BLaER1 treated with 17β-estradiol and CSF1 and Interleukin-3, amounts not matched to agents 10 nM and 100 nM (cell line): ENCODE data around the gene RNF114.

ENCODE experiments used
- H3K27ac ChIP-seq, 11 experiments: shearing (Covaris generic); formaldehyde crosslinking; 2 replicates each; pipeline ENCODE4 v1.8.1; 2022
- H3K27me3 ChIP-seq, 11 experiments: shearing (Covaris generic); formaldehyde crosslinking; 2 replicates each; pipeline ENCODE4 v1.8.1; 2022
- H3K36me3 ChIP-seq, 11 experiments: shearing (Covaris generic); formaldehyde crosslinking; 2 replicates each; pipeline ENCODE4 v1.8.1; 2022
- H3K4me1 ChIP-seq, 10 experiments: shearing (Covaris generic); formaldehyde crosslinking; 2 replicates each; pipeline ENCODE4 v1.8.1; 2022
- H3K4me2 ChIP-seq, 11 experiments: shearing (Covaris generic); formaldehyde crosslinking; 2 replicates each; pipeline ENCODE4 v1.8.1; 2022
- H3K4me3 ChIP-seq, 10 experiments: shearing (Covaris generic); formaldehyde crosslinking; 2 replicates each; pipeline ENCODE4 v1.8.1; 2022
- H3K9ac ChIP-seq, 11 experiments: shearing (Covaris generic); formaldehyde crosslinking; 2 replicates each; pipeline ENCODE4 v1.8.1; 2022
- H3K9me3 ChIP-seq, 11 experiments: shearing (Covaris generic); formaldehyde crosslinking; replicated peaks in 1 of 11; 2 replicates each; pipeline ENCODE4 v1.8.1; 2022
- H4K20me1 ChIP-seq, 11 experiments: shearing (Covaris generic); formaldehyde crosslinking; 2 replicates each; pipeline ENCODE4 v1.8.1; 2022
- Cebpa-rat ChIP-seq, 11 experiments: shearing (Covaris generic); IDR thresholded peaks; 2 replicates each; pipeline ENCODE4 v1.8.1; 2022

Gene RNF114, protein sequence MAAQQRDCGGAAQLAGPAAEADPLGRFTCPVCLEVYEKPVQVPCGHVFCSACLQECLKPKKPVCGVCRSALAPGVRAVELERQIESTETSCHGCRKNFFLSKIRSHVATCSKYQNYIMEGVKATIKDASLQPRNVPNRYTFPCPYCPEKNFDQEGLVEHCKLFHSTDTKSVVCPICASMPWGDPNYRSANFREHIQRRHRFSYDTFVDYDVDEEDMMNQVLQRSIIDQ

DNA sequence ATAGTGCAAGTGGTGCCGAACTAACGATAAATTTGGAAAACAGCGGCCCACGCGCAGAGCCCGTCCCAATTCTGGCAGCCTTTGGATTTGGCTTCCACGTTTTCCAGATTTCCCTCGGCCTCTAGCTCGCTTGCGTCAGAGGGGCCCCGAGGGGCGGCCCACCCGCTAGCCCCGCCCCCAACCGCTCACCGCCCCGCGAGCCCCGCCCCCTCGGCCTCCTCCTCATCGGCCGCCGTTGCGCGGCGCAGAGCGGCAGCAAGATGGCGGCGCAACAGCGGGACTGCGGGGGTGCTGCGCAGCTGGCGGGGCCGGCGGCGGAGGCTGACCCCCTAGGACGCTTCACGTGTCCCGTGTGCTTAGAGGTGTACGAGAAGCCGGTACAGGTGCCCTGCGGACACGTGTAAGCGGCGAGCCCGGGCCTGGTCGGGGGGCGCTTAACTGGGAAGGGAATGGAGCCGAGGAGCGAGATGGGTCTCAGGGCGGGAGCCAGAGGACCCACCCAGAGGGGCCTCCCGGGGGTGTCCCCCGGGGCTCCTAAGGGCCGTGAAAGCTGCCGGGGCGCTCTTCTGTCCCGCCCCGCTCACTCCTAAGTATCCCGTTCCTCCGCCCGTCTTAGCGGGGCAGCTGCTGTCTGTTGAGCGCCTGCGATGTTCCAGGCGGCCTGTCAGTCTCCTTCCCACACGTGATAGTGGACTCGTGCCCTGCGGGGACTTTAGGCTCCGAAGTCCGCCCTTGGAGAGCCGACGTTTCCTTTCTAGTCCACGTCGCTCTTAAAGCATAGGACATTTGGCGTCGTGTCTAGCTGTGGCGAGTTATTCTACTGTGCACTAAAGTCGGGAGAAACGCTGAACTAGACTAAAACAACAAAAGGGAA is at the start of gene RNF114:
TSS of gene RNF114 (plus strand) at position 245 of the 874 bp plus-strand sequence. CDS start at position 261, 16 bp downstream.
- H3K9ac ChIP-seq, result peak within 1 kb of the TSS; percentile 93 to 99 (median 98)
- peaks cover 23 to 34% (median 29%) of the 10 kb centered on the region in 11 experiments for H3K36me3 ChIP-seq
- no peaks in the 10 kb centered on the region for H3K27me3 ChIP-seq
- H3K4me2 ChIP-seq, result peak within 1 kb of the TSS; percentile 96 to 100 (median 99)
- TF ChIP-seq Cebpa-rat (IDR thresholded peaks at IDR 0.05), result peak in 1 of 11 experiments; percentile 41; a peak in 1 of 22 replicates
- peaks cover 0 to 7% (median 0%) of the 10 kb centered on the region in 11 experiments; a peak in 3 of 22 replicates for H3K9me3 ChIP-seq
- H3K4me3 ChIP-seq, result peak within 1 kb of the TSS; percentile 72 to 100 (median 99)
- H3K27ac ChIP-seq, result peak within 1 kb of the TSS; percentile 85 to 99 (median 97)
- H3K4me1 ChIP-seq, result peaks cover 47 to 64% (median 58%) of the 10 kb centered on the region in 10 experiments
- peaks cover 43 to 51% (median 47%) of the 10 kb centered on the region in 11 experiments for H4K20me1 ChIP-seq

DNA sequence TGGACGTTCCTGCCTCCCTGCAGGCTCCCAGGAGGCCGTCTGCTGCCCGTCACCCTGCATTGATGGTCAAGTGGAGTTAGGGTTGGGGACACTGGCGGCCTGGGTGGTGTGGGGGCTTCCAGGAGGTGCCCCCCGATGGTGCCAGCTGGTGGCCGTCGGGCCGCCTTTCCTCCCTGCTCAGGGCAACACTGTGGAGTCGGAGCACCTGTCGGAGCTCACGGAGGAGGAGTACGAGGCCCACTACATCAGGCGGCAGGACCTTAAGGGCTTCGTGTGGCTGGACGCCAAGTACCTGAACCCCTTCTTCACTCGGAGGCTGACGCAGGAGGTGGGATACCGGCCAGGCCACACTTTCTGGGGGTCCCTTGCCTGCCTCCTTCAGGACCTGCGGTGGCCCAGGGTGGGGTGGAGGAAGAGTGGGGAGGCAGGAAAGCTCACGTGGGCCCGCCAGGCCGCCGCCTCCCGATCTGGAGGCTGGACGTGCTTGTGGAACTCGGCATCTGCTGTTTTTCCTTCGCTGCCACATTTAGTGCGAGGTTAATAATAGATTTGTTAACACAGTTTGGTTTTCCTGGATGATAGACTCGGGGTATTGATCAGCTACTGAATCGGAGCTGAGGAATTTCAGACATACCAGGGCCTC is 49.5 kb upstream of the RNF114 start:
- H3K4me2 ChIP-seq, result peak overlapping the region; percentile 68 to 92 (median 81)
- H3K36me3 ChIP-seq, result peaks cover 20 to 40% (median 35%) of the 10 kb centered on the region in 11 experiments
- peaks cover 0 to 22% (median 0%) of the 10 kb centered on the region in 11 experiments; a peak in 5 of 22 replicates for H4K20me1 ChIP-seq
- H3K27ac ChIP-seq, result peak overlapping the region in 10 of 11 experiments; percentile 7 to 88 (median 80); a peak in 19 of 22 replicates
- no peaks in the 10 kb centered on the region for H3K27me3 ChIP-seq
- H3K9me3 ChIP-seq, result no peaks in the 10 kb centered on the region
- TF ChIP-seq Cebpa-rat (IDR thresholded peaks at IDR 0.05), result no peak
- H3K4me3 ChIP-seq, result peak overlapping the region in 2 of 10 experiments; percentile 0 to 32; a peak in 1 of 20 replicates
- H3K4me1 ChIP-seq, result peaks cover 54 to 75% (median 70%) of the 10 kb centered on the region in 10 experiments
- peak overlapping the region; percentile 33 to 81 (median 71); a peak in 21 of 22 replicates for H3K9ac ChIP-seq

DNA sequence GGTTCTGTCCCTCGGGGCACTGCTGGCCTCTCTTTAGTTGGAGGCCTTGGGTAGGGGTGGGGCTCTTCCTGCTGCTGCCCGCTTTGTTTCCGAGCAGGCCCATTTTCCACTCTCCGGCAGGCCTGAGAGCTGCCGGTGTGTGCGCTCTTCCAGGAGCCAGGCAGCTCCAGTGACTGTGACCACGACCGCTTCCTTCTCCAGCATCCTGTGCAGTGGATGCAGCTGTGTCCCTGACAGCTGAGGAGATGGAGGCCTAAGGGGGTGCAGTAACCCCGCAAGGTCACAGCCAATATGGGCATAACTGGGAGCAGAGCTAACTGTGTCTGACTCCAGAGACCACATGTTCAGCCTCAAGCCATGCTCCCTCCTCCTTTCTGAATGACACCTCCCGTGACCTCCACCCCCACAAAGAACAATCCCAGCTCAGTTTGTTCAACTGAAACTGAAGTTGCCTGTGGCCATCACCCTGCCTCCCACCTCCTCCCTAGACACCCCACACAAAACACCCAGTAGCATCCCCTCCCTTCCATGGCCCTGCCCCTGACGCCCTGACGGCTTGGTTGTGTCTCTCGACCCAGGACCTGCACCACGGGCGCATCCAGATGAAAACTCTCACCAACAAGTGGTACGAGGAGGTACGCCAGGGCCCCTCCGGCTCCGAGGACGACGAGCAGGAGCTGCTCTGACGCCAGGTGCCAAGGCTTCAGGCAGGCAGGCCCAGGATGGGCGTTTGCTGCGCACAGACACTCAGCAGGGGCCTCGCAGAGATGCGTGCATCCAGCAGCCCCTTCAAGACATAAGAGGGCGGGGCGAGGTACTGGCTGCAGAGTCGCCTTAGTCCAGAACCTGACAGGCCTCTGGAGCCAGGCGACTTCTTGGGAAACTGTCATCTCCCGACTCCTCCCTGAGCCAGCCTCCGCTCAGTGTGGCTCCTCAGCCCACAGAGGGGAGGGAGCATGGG is 48.7 kb upstream of the RNF114 start:
- Histone ChIP-seq H3K27me3 (no peaks in the 10 kb centered on the region), H4K20me1 (peaks cover 0 to 21% (median 0%) of the 10 kb centered on the region in 11 experiments; a peak in 5 of 22 replicates), H3K27ac (peak overlapping the region in 10 of 11 experiments; percentile 7 to 88 (median 80); a peak in 19 of 22 replicates), H3K36me3 (peaks cover 20 to 32% (median 27%) of the 10 kb centered on the region in 11 experiments), H3K4me1 (peaks cover 63 to 84% (median 79%) of the 10 kb centered on the region in 10 experiments), H3K4me3 (peak overlapping the region in 3 of 10 experiments; percentile 0 to 32 (median 22); a peak in 4 of 20 replicates), H3K4me2 (peak overlapping the region; percentile 68 to 92 (median 81)), H3K9ac (peak overlapping the region; percentile 33 to 81 (median 71); a peak in 21 of 22 replicates), H3K9me3 (no peaks in the 10 kb centered on the region)
- no peak for TF ChIP-seq Cebpa-rat (IDR thresholded peaks at IDR 0.05)

DNA sequence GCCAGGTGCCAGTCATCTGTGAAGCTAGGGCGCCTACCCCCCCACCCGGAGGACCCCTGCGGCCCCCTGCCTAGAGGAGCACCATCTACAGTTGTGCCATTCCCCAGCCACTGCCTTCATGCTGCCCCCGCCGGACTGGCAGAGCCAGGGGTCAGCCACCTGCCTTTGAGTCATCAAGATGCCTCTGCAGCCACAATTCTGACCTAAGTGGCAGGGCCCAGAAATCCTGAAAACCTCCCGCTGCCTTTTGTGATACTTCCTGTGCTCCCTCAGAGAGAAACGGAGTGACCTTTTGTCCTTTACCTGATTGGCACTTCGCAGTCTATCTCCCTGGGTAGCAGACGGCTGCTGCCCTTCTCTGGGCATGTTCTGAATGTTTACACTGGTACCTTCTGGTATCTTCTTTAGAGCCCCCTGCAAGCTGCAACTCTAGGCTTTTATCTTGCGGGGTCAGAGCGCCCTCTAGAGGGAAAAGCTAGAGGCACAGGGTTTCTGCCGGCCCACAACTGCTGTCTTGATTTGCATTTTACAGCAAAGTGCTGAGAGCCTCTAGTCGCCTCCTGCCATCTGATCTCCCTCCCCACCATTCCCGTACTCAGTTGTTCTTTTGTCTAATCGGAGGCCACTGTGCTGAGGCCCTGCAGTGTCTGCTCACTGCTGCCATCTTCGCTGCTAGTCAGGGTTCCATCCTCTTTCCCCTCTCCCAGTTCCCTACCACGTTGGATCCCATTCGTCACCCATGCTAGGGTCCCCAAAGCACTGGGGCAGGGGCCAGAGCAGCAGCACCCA is 47.8 kb upstream of the RNF114 start:
- Histone ChIP-seq H4K20me1 (peaks cover 0 to 21% (median 0%) of the 10 kb centered on the region in 11 experiments; a peak in 5 of 22 replicates), H3K4me2 (peak overlapping the region; percentile 73 to 92 (median 81)), H3K27me3 (no peaks in the 10 kb centered on the region), H3K9ac (peak overlapping the region in 9 of 11 experiments; percentile 30 to 81 (median 74); a peak in 19 of 22 replicates), H3K4me1 (peaks cover 72 to 92% (median 88%) of the 10 kb centered on the region in 10 experiments), H3K9me3 (no peaks in the 10 kb centered on the region), H3K27ac (peak overlapping the region in 9 of 11 experiments; percentile 52 to 88 (median 80); a peak in 17 of 22 replicates), H3K4me3 (no peak overlapping the region; a peak in 1 of 20 replicates), H3K36me3 (peaks cover 16 to 28% (median 22%) of the 10 kb centered on the region in 11 experiments)
- TF ChIP-seq Cebpa-rat (IDR thresholded peaks at IDR 0.05), result no peak

DNA sequence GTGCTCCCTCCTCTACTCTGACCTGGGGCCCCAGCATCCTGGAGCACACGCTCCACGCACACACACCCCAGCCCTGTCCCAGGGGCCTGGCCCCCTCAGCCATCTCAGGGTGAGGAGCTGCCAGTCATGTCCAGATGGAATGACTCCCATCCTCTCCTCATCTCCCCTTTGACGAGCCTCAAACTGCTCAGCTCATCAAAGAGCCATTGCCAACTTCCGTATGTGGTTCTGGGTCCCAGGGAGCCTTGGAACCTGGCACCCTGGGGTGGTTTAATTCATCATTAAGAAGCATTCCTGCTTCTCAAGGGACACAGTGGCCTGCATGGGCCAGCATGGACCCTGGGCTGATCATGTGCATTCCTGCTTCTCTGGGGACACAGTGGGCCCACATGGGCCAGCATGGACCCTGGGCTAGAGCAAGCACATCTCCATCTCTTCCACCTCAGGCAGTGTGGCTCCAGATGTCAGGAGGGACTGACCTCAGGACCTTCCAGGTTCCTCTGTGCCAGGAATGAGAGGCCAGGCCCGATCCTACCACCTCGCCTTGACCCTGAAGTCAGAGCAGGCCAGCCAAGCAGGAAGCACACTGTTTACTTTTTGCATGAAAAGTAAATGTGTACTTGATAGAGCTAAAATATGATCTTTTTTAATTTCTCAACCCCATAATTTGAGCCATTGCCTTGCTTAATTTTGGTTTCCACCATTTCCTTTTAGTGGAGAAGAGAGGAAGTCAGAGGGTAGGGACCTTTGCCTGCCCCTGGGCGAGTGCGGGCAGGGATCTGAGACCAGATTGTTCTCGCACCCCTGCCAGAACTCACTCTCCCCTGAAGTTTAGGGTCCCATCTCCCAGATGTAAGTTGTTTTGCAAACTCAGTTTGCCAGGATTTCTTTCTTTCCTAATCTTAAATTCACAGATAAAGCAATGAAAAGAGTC is 46.9 kb upstream of the RNF114 start:
- 0 out of 22 replicates have a peak, but pooled peaks of 1 of the 11 experiments have one; percentile 21 for TF ChIP-seq Cebpa-rat (IDR thresholded peaks at IDR 0.05)
- Histone ChIP-seq H3K9ac (peak overlapping the region in 10 of 11 experiments; percentile 16 to 81 (median 67); a peak in 19 of 22 replicates), H3K4me1 (peaks cover 80 to 100% (median 93%) of the 10 kb centered on the region in 10 experiments), H3K9me3 (no peaks in the 10 kb centered on the region), H3K27me3 (no peaks in the 10 kb centered on the region), H3K4me2 (peak overlapping the region; percentile 73 to 92 (median 81)), H4K20me1 (peaks cover 0 to 21% (median 0%) of the 10 kb centered on the region in 11 experiments; a peak in 5 of 22 replicates), H3K36me3 (peaks cover 9 to 22% (median 15%) of the 10 kb centered on the region in 11 experiments; a peak in 17 of 22 replicates), H3K27ac (peak overlapping the region in 9 of 11 experiments; percentile 52 to 88 (median 79); a peak in 18 of 22 replicates), H3K4me3 (peak overlapping the region in 2 of 10 experiments; percentile 1 to 18; a peak in 2 of 20 replicates)

DNA sequence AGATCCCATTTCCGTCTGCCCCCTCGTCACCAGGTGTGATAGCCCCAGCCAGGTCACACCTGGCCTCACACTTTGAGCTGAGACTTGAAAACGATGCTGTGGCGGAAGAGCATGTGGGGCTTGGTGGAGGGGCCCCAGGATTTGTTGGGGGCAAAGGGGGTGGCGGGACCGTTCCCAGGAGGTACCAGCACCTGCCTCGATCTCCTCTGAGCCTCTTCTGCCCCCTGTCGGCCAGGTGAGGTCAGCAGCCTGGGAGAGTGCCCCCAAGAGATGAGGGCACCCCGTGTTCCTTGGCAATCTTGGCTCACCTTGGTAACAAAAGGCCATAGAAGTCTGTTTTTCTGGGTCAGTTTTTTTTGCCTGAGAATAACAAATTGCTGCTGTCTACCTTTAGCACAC is 46.3 kb upstream of the RNF114 start:
- Histone ChIP-seq H3K36me3 (peaks cover 2 to 16% (median 8%) of the 10 kb centered on the region in 11 experiments; a peak in 14 of 22 replicates), H3K9ac (peak overlapping the region in 9 of 11 experiments; percentile 30 to 81 (median 70); a peak in 16 of 22 replicates)
- TF ChIP-seq Cebpa-rat (IDR thresholded peaks at IDR 0.05), result no peak

More for the DNA sequence above, 46.3 kb upstream of the RNF114 start:
- H3K9me3 ChIP-seq, result no peaks in the 10 kb centered on the region
- peaks cover 83 to 95% (median 87%) of the 10 kb centered on the region in 10 experiments for H3K4me1 ChIP-seq
- peaks cover 0 to 21% (median 0%) of the 10 kb centered on the region in 11 experiments; a peak in 5 of 22 replicates for H4K20me1 ChIP-seq
- peak overlapping the region; percentile 73 to 92 (median 81) for H3K4me2 ChIP-seq
- peak overlapping the region in 9 of 11 experiments; percentile 52 to 88 (median 79); a peak in 17 of 22 replicates for H3K27ac ChIP-seq
- H3K4me3 ChIP-seq, result peak overlapping the region in 1 of 10 experiments; percentile 18; a peak in 1 of 20 replicates
- H3K27me3 ChIP-seq, result no peaks in the 10 kb centered on the region
